Measurements from ENCODE around the gene PRCC.

Gene PRCC, protein sequence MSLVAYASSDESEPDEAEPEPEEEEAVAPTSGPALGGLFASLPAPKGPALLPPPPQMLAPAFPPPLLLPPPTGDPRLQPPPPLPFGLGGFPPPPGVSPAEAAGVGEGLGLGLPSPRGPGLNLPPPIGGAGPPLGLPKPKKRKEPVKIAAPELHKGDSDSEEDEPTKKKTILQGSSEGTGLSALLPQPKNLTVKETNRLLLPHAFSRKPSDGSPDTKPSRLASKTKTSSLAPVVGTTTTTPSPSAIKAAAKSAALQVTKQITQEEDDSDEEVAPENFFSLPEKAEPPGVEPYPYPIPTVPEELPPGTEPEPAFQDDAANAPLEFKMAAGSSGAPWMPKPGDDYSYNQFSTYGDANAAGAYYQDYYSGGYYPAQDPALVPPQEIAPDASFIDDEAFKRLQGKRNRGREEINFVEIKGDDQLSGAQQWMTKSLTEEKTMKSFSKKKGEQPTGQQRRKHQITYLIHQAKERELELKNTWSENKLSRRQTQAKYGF

DNA sequence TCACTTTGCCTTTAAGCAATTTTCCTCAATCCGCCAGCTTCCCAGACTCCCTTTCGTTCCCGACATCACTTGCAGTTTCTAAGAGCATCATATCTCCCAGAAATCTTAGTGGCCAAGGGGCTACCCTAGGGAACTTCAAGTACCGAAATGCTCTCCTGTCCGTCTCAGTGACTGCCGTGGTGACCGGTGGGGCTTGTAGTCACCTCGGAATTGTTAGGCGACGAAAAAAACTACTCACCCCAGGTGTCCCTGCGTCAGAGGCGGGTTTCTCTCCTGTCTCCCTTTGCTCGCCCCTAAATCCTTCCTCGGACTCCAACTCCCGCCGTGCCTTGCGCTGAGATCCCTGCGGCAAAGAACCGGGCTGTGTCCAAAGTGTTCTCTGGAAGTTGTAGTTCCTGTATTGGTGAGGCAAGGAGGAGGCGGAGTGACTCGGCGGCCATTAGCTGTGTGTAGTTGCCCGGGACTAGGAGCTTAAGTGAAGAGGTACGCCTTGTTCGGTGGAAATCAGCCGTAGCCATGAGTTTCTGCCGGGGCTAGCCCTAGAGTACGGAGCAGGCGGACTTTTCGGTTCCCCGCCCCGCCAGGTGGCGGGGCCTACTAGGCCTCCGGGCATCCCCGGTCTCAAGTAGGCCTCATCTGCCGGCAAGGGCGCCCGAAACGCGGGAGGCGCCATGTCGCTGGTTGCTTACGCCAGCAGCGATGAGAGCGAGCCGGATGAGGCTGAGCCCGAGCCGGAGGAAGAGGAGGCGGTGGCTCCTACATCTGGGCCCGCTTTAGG is at the start of gene PRCC:
PRCC (plus strand) TSS at position 435 of the 778 bp plus-strand sequence; CDS start at position 672, 237 bp downstream.
- 0 out of 2 replicates have a peak, but pooled peaks cover 4% of the 10 kb centered on the region for H3K36me3 ChIP-seq (ENCODE audit: insufficient read depth, low read length)
- H3K4me3 ChIP-seq (ENCODE audit: low read depth, low read length), result peak within 1 kb of the TSS; percentile 81
- H3K27ac ChIP-seq (ENCODE audit: low read depth, low read length), result peak within 1 kb of the TSS; percentile 75
- peaks cover 48% of the 10 kb centered on the region for H3K79me2 ChIP-seq (ENCODE audit: control insufficient read depth, insufficient read depth, low read length, unreplicated experiment)
- no peaks in the 10 kb centered on the region for H3K27me3 ChIP-seq (ENCODE audit: insufficient read depth, low read length)
- peak within 1 kb of the TSS; percentile 94 for H2AFZ ChIP-seq (ENCODE audit: low read length, unreplicated experiment)
- H3K4me1 ChIP-seq (ENCODE audit: control insufficient read depth, insufficient read depth, low read length, unreplicated experiment), result peaks cover 14% of the 10 kb centered on the region

DNA sequence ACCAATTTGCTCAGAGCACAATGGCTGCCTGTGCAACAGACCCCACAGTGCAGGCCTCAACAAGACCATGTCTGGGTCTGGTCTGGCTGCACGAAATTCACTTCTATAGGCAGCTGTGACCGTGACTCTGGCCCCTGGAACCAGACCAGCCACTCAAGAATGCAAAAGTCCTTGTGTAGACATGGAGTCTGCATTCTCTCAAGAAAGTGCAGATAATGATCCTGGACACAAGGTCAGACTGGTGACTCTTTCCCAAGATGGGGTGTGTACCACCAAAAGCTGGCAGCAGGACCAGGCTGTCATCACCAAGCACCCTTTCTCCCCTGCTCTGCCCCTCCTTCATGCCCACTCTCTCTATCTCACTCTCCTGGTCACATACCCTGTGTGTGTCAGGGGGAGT is 46.2 kb upstream of the PRCC start:
- H3K4me3 ChIP-seq (ENCODE audit: low read depth, low read length), result no peak overlapping the region
- H3K27ac ChIP-seq (ENCODE audit: low read depth, low read length), result no peak overlapping the region
- H3K27me3 ChIP-seq (ENCODE audit: insufficient read depth, low read length), result no peaks in the 10 kb centered on the region
- peaks cover 16% of the 10 kb centered on the region; the same call in 1 of the 2 replicates for H3K36me3 ChIP-seq (ENCODE audit: insufficient read depth, low read length)
- no peak overlapping the region for H2AFZ ChIP-seq (ENCODE audit: low read length, unreplicated experiment)
- peaks cover 32% of the 10 kb centered on the region for H3K79me2 ChIP-seq (ENCODE audit: control insufficient read depth, insufficient read depth, low read length, unreplicated experiment)
- H3K4me1 ChIP-seq (ENCODE audit: control insufficient read depth, insufficient read depth, low read length, unreplicated experiment), result peaks cover 11% of the 10 kb centered on the region

DNA sequence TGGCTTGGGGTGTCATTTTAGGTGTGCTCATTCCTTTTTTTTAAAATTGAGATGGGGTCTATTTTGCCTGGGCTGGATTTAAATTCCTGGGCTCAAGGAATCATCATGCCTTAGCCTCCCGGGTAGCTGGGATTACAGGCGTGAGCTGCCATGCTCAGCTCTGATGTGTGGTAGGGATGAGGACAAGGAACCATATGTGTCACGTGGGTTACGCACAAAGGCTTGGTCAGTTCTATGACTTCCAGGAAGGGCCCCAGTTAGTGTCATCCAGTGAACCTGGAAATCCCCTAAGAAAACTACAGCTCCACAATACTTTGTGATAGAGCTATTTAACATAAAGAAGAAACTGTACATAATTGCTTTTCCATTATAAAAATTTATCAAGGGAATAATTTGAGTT is 45.8 kb upstream of the PRCC start:
- H3K27me3 ChIP-seq (ENCODE audit: insufficient read depth, low read length), result no peaks in the 10 kb centered on the region
- peaks cover 16% of the 10 kb centered on the region; the same call in 1 of the 2 replicates for H3K36me3 ChIP-seq (ENCODE audit: insufficient read depth, low read length)
- H2AFZ ChIP-seq (ENCODE audit: low read length, unreplicated experiment), result no peak overlapping the region
- H3K4me3 ChIP-seq (ENCODE audit: low read depth, low read length), result no peak overlapping the region
- H3K4me1 ChIP-seq (ENCODE audit: control insufficient read depth, insufficient read depth, low read length, unreplicated experiment), result peaks cover 15% of the 10 kb centered on the region
- no peak overlapping the region for H3K27ac ChIP-seq (ENCODE audit: low read depth, low read length)
- peaks cover 36% of the 10 kb centered on the region for H3K79me2 ChIP-seq (ENCODE audit: control insufficient read depth, insufficient read depth, low read length, unreplicated experiment)

DNA sequence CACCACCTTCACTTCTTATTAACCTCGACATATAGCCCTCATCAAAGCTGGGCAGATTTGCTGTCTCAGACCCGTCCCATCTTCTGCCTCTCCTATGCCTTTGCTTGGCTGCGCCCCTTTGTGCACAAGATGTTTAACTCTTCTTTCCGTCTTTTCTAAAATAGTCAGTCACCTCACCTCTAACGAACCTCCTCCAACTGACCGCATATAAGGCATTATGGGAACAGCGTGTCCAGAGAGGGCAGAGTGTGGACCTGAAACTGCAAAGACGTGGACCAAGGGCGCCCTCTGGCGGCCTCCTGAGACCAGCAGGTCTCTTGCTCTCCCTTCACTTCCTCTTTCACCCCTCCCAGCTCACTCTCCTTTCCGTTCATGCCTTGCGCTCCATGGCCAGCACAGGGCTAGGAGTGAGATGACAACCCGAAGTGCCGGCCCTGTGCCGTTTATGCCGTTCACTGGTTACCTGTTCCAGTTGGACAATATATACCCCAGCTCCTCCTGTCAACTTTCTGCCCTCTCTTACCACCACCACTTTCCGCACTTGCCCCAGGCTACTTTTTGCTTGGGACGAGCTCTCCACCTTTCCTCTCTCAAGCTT is 41.6 kb upstream of the PRCC start:
- no peak overlapping the region for H3K27ac ChIP-seq (ENCODE audit: low read depth, low read length)
- peak overlapping the region; percentile 100 for H3K4me3 ChIP-seq (ENCODE audit: low read depth, low read length)
- no peak overlapping the region for H2AFZ ChIP-seq (ENCODE audit: low read length, unreplicated experiment)
- no peaks in the 10 kb centered on the region for H3K27me3 ChIP-seq (ENCODE audit: insufficient read depth, low read length)
- H3K36me3 ChIP-seq (ENCODE audit: insufficient read depth, low read length), result peaks cover 16% of the 10 kb centered on the region; the same call in 1 of the 2 replicates
- H3K79me2 ChIP-seq (ENCODE audit: control insufficient read depth, insufficient read depth, low read length, unreplicated experiment), result peaks cover 66% of the 10 kb centered on the region
- peaks cover 34% of the 10 kb centered on the region for H3K4me1 ChIP-seq (ENCODE audit: control insufficient read depth, insufficient read depth, low read length, unreplicated experiment)

DNA sequence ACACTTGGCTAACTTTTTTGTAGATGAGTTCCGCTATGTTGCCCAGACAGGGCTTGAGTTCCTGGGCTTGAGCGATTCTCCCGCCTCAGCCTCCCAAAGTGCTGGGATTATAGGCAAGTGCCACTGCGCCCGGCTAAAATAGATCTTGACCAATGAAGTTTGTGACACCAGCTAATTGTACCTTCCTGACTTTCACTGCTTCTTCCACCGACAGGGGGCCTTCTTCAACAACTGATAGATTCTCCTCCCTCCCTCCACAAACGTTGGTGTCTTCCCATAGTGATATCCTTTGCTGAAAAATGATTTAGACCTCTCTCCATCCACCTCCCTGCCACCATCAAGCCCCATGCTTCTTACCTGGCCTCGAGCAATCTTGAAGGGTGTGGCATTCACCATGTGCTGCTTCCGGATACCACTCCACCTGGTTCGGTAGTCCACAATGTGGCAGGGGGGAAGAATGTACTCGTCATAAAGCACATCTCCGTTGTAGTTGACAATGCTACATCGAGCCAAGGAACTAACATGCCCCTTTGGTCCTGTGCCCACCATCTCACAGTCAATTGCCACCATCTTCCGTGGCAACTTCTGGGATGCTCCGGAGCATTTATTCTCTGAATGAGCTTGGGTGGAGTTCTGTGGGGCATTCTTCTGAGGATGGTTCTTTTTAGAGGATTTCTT is 40.6 kb upstream of the PRCC start:
- Histone ChIP-seq H3K4me1 (ENCODE audit: control insufficient read depth, insufficient read depth, low read length, unreplicated experiment) (peaks cover 34% of the 10 kb centered on the region), H3K4me3 (ENCODE audit: low read depth, low read length) (peak overlapping the region; percentile 100), H3K27me3 (ENCODE audit: insufficient read depth, low read length) (no peaks in the 10 kb centered on the region), H3K79me2 (ENCODE audit: control insufficient read depth, insufficient read depth, low read length, unreplicated experiment) (peaks cover 66% of the 10 kb centered on the region), H3K36me3 (ENCODE audit: insufficient read depth, low read length) (peaks cover 14% of the 10 kb centered on the region; the same call in 1 of the 2 replicates), H3K27ac (ENCODE audit: low read depth, low read length) (no peak overlapping the region), H2AFZ (ENCODE audit: low read length, unreplicated experiment) (no peak overlapping the region)

DNA sequence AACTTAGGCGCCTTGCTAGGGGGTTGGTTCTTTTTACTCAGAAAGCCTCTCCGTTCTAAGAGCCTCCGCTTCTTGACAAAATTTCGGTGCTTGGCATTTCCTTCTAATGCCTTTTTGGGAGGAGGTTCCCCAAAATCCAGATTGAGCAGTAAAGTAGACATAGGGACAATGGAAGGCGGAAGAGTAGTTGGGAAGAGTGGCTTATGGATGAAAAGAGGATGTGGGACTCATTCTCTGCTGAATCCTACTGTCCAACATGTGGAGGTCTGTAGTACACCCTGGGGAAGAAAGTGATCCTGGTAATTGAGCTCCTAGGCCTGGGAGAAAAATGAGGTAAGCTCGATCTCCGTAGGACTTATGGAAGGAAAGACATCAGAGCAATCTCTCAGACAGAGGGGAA is 39.8 kb upstream of the PRCC start:
- no peak overlapping the region for H2AFZ ChIP-seq (ENCODE audit: low read length, unreplicated experiment)
- H3K4me1 ChIP-seq (ENCODE audit: control insufficient read depth, insufficient read depth, low read length, unreplicated experiment), result peaks cover 34% of the 10 kb centered on the region
- H3K27me3 ChIP-seq (ENCODE audit: insufficient read depth, low read length), result no peaks in the 10 kb centered on the region
- peak overlapping the region; percentile 97 for H3K27ac ChIP-seq (ENCODE audit: low read depth, low read length)
- peak overlapping the region; percentile 100 for H3K4me3 ChIP-seq (ENCODE audit: low read depth, low read length)
- peaks cover 14% of the 10 kb centered on the region; the same call in 1 of the 2 replicates for H3K36me3 ChIP-seq (ENCODE audit: insufficient read depth, low read length)
- peaks cover 66% of the 10 kb centered on the region for H3K79me2 ChIP-seq (ENCODE audit: control insufficient read depth, insufficient read depth, low read length, unreplicated experiment)

DNA sequence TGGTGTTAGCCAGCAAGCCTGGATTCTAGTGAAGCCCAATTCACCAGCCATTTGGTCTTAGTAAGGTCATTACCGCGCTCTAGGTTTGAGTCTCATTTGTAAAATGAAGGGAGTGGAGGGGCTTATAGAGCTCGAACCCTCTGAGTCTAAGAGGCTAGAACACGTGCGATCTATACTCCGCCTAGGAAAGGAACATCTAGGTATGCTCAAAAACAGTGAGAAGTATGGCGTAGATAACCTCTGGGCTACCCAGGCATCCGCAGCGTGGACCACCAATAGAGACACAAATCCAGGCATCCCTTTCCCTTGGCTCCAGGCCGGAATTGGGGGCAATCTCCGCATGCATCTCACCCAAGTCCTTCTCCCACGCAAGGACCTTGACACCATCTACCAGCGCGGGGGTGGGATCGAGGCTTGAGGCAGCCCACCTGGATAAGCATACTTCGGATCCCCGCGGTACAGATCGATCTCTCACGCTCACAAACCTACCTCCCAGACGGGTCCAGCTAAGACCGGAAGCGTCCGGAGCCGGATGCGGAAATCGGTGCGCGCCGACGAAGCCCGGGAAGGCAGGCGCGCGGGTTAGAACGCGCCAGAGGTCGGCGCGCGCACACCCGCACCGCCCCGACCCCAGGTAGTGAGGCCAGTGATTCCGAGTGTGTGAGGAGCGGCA is 39.3 kb upstream of the PRCC start, which contains the start of gene METTL25B:
METTL25B (plus strand) TSS at position 544 of the 673 bp plus-strand sequence. CDS start 636 bp downstream, outside the sequence.
- Histone ChIP-seq H3K79me2 (ENCODE audit: control insufficient read depth, insufficient read depth, low read length, unreplicated experiment) (peaks cover 62% of the 10 kb centered on the region), H3K27me3 (ENCODE audit: insufficient read depth, low read length) (no peaks in the 10 kb centered on the region), H3K27ac (ENCODE audit: low read depth, low read length) (peak within 1 kb of the TSS; percentile 97), H3K4me3 (ENCODE audit: low read depth, low read length) (peak within 1 kb of the TSS; percentile 100), H2AFZ (ENCODE audit: low read length, unreplicated experiment) (peak within 1 kb of the TSS; percentile 93), H3K4me1 (ENCODE audit: control insufficient read depth, insufficient read depth, low read length, unreplicated experiment) (peaks cover 34% of the 10 kb centered on the region), H3K36me3 (ENCODE audit: insufficient read depth, low read length) (0 out of 2 replicates have a peak, but pooled peaks cover 10% of the 10 kb centered on the region)

DNA sequence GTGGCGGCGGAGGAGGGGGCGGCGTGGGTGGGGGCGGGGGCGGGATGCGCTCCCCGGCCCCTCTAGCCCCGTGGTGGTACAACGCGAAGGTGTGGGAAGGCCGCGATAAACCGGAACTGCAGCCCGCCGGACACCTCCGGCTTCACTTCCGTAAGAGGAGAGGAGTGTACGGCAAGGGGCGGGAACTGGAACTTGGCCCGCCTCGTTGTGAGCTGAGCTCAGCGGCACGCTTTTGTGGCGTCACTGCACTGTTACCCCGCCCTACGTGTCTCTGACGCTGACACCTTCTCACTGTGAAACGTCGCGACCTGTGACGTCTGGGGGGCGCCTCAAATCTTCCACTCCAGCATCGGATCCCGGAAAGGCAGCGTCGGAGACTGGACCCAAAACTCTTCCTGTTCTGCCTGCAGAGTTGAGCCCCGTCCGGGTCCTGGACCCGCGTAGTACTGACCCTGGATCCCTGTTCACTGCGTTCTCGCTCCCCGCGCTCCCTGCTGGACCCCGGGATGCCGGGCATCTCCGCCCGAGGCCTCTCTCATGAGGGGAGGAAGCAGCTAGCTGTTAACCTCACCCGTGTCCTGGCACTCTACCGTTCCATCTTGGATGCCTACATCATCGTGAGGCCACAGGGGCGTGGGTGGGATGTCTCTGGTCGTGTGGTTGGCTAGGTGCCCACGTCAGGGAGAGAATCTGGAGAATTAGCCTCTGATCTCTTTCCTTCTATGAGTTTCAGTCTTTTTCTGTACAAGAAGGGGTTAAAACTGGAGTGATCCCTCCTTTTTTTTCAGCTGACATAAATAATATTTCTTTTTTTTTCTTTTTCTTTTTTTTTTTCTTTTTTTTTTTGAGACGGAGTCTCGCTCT is 38.5 kb upstream of the PRCC start, which contains the start of gene ISG20L2:
ISG20L2 (minus strand) TSS at position 168 of the 864 bp plus-strand sequence. CDS start 1,114 bp downstream, outside the sequence.
- Histone ChIP-seq H3K27me3 (ENCODE audit: insufficient read depth, low read length) (no peaks in the 10 kb centered on the region), H3K4me3 (ENCODE audit: low read depth, low read length) (peak within 1 kb of the TSS; percentile 100), H3K27ac (ENCODE audit: low read depth, low read length) (peak within 1 kb of the TSS; percentile 97), H2AFZ (ENCODE audit: low read length, unreplicated experiment) (peak within 1 kb of the TSS; percentile 93), H3K36me3 (ENCODE audit: insufficient read depth, low read length) (0 out of 2 replicates have a peak, but pooled peaks cover 12% of the 10 kb centered on the region), H3K79me2 (ENCODE audit: control insufficient read depth, insufficient read depth, low read length, unreplicated experiment) (peaks cover 57% of the 10 kb centered on the region), H3K4me1 (ENCODE audit: control insufficient read depth, insufficient read depth, low read length, unreplicated experiment) (peaks cover 34% of the 10 kb centered on the region)

Measured in ACC112 (cell line).